DND-41 (cell line): ENCODE results near the gene RGS3.

ENCODE experiments used
- CTCF ChIP-seq: IDR thresholded peaks from 2 replicates; pipeline ENCODE4 v1.5.1; 2012; ENCODE audit warnings: borderline replicate concordance, low read length, moderate library complexity, mild to moderate bottlenecking; ENCODE audit not compliant: poor library complexity, severe bottlenecking; ENCODE audit errors: extremely low read depth
- EZH2 ChIP-seq: IDR thresholded peaks from 3 replicates; pipeline ENCODE4 v1.6.1; 2012; ENCODE audit warnings: borderline replicate concordance, low read depth, mild to moderate bottlenecking, moderate library complexity, low read length, inconsistent platforms; ENCODE audit not compliant: severe bottlenecking

- TF ChIP-seq CTCF (no peak), EZH2 (no peak)
These were observed 746 bp downstream of the RGS3 start for GRCh38 chr9:113464286-113464660.
